HG03521 (cell line): ENCODE data around the gene PDCL3.

Source experiments
- ATAC-seq: cut with Tn5 transposase; IDR thresholded peaks from one replicate; pipeline ENCODE4 v1.9.1; 2021; ENCODE audit warnings: mild to moderate bottlenecking, moderate library complexity; ENCODE audit not compliant: unreplicated experiment

PDCL3 gene

GRCh38 chr2:100611079-100612029, 48.6 kb downstream of the PDCL3 start:
- no peak for ATAC-seq

GRCh38 chr2:100612388-100613000, 49.7 kb downstream of the PDCL3 start:
- ATAC-seq, result no peak

- ATAC-seq, result no peak
These were observed 50.9 kb downstream of the PDCL3 start for GRCh38 chr2:100613719-100614118.

- no peak for ATAC-seq
These were observed 51.7 kb downstream of the PDCL3 start for GRCh38 chr2:100614455-100615000.

- ATAC-seq, result no peak
These were observed 52.7 kb downstream of the PDCL3 start for GRCh38 chr2:100615471-100615870.

GRCh38 chr2:100615886-100616285, 53.1 kb downstream of the PDCL3 start:
- no peak for ATAC-seq

GRCh38 chr2:100616841-100617390, 54.1 kb downstream of the PDCL3 start:
- no peak for ATAC-seq

GRCh38 chr2:100619951-100620350, 57.2 kb downstream of the PDCL3 start:
- no peak for ATAC-seq

- ATAC-seq, result no peak
These were observed 57.7 kb downstream of the PDCL3 start for GRCh38 chr2:100620481-100620880.

GRCh38 chr2:100621371-100621951, 58.7 kb downstream of the PDCL3 start:
- ATAC-seq, result no peak

- no peak for ATAC-seq
These were observed 60.4 kb downstream of the PDCL3 start for GRCh38 chr2:100623033-100623715.

GRCh38 chr2:100623930-100624329, 61.1 kb downstream of the PDCL3 start:
- ATAC-seq, result no peak

- no peak for ATAC-seq
These were observed 61.7 kb downstream of the PDCL3 start for GRCh38 chr2:100624536-100624935.

- no peak for ATAC-seq
These were observed 62.9 kb downstream of the PDCL3 start for GRCh38 chr2:100625717-100626116.
